Neural progenitor cell (in vitro differentiated cells): ENCODE results near the gene HMX2. TPM values are rescaled to one million over a fixed set of nuclear protein-coding genes. Genes with fewer than 3 reads are reported as not detected.

Source experiments
- DNase-seq: peaks from one replicate; pipeline ENCODE4 v3.0.0-alpha.2; 2016; ENCODE audit warnings: low spot score
- H2AFZ ChIP-seq: fragments of 200-600 bp; sonication (generic); replicated peaks from 2 replicates; pipeline ENCODE4 v1.6.1; 2016; ENCODE audit warnings: antibody characterized with exemption
- H3F3A ChIP-seq: fragments of 200-600 bp; sonication (generic); 2 replicates; pipeline ENCODE4 v1.6.1; 2016; ENCODE audit warnings: antibody characterized with exemption, low read depth
- H3K27ac ChIP-seq: fragments of 200-600 bp; sonication (generic); 2 replicates; pipeline ENCODE4 v1.5.1; 2016; ENCODE audit warnings: mild to moderate bottlenecking
- H3K27me3 ChIP-seq: fragments of 200-600 bp; sonication (generic); 2 replicates; pipeline ENCODE4 v1.6.1; 2016; ENCODE audit warnings: mild to moderate bottlenecking, moderate library complexity
- H3K36me3 ChIP-seq: fragments of 200-600 bp; sonication (generic); 2 replicates; pipeline ENCODE4 v1.5.1; 2016
- H3K4me1 ChIP-seq: fragments of 200-600 bp; sonication (generic); 2 replicates; pipeline ENCODE4 v1.6.1; 2016; ENCODE audit warnings: mixed run types
- H3K4me2 ChIP-seq: fragments of 200-600 bp; sonication (generic); 2 replicates; pipeline ENCODE4 v1.6.1; 2016
- H3K4me3 ChIP-seq: fragments of 200-600 bp; sonication (generic); 2 replicates; pipeline ENCODE4 v1.5.1; 2016
- H3K79me2 ChIP-seq: fragments of 200-600 bp; sonication (generic); 2 replicates; pipeline ENCODE4 v1.6.1; 2016; ENCODE audit warnings: low read depth
- H3K9ac ChIP-seq: fragments of 200-600 bp; sonication (generic); 2 replicates; pipeline ENCODE4 v1.6.1; 2016
- H3K9me3 ChIP-seq: fragments of 200-600 bp; sonication (generic); 2 replicates; pipeline ENCODE4 v1.5.1; 2016; ENCODE audit warnings: low read depth
- H4K20me1 ChIP-seq: fragments of 200-600 bp; sonication (generic); 2 replicates; pipeline ENCODE4 v1.6.1; 2016; ENCODE audit warnings: low read depth
- H3K27ac Mint-ChIP-seq: 3 replicates; pipeline ENCODE4 v1.8.0; 2021; ENCODE audit warnings: mixed read lengths
- H3K27me3 Mint-ChIP-seq: 2 replicates; pipeline ENCODE4 v1.8.0; 2022; ENCODE audit warnings: low read depth, mild to moderate bottlenecking, inconsistent platforms, moderate library complexity, mixed read lengths; ENCODE audit not compliant: insufficient read depth
- H3K36me3 Mint-ChIP-seq: 3 replicates; pipeline ENCODE4 v1.8.0; 2021; ENCODE audit warnings: mixed read lengths
- H3K4me1 Mint-ChIP-seq: 3 replicates; pipeline ENCODE4 v1.8.0; 2021; ENCODE audit warnings: mixed read lengths
- H3K4me3 Mint-ChIP-seq: 3 replicates; pipeline ENCODE4 v1.8.0; 2021; ENCODE audit warnings: mild to moderate bottlenecking, moderate library complexity, mixed read lengths
- H3K9me3 Mint-ChIP-seq: 3 replicates; pipeline ENCODE4 v1.8.0; 2020; ENCODE audit warnings: mixed read lengths
- EZH2 ChIP-seq: fragments of 200-600 bp; sonication (generic); IDR thresholded peaks from 2 replicates; pipeline ENCODE4 v1.6.1; 2017; ENCODE audit warnings: antibody characterized with exemption, mild to moderate bottlenecking, moderate library complexity
- EZH2phosphoT487 ChIP-seq: fragments of 200-600 bp; sonication (generic); IDR thresholded peaks from 2 replicates; pipeline ENCODE4 v1.6.1; 2017; ENCODE audit warnings: antibody characterized with exemption
- total RNA-seq: library from RNA; depleted of rRNA; stranded (reverse); fragments of >200 nt; gene quantifications from 2 replicates; pipeline ENCODE4 v1.2.3, GENCODE V29; 2015; ENCODE audit warnings: low replicate concordance
- TF ChIP-seq, protein P1 (sequence below): fragments of 200-600 bp; sonication (generic); IDR thresholded peaks from 2 replicates; pipeline ENCODE4 v1.5.1; 2017; ENCODE audit warnings: antibody characterized with exemption, mild to moderate bottlenecking

HMX2 gene
- total RNA-seq, 1 donor from 2014 or later = 0.21 TPM

DNA sequence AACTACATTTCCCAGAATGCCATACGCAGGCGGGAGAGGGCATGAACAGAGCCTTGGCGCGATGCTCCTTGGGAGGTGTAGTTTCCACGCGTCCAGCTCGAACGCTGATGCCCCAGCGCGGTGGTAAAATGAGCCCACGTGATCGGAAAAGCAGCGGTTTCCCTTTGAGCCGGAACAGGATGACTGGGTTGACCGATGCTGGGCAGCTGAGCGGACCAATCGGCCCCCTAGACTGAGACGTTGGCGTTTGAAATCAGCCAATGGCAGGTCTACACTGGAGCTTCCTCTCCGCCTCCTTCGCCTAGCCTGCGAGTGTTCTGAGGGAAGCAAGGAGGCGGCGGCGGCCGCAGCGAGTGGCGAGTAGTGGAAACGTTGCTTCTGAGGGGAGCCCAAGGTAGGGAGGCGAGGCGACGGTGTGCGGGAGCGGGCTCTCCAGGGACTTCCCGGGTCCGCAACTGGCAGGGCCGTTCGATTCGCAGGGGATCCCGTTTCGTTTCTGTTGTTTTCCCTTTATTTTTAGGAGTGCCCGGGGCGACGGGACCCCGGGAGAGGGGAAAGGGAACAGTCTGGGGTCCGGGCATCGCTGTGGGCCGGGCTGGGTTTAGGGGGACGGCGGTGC, 6.3 kb downstream of the HMX2 start, which contains the start of gene BUB3:
Gene BUB3 (plus strand): TSS at position 311 of the 619 bp plus-strand sequence. CDS start 516 bp downstream, outside the sequence.
- Histone ChIP-seq H3K79me2 (peaks cover 49% of the 10 kb centered on the region), H3K4me3 (peak within 1 kb of the TSS; percentile 88), H3K4me2 (peak within 1 kb of the TSS; percentile 90), H3K9ac (peak within 1 kb of the TSS; percentile 38), H2AFZ (peak within 1 kb of the TSS; percentile 21), H4K20me1 (peaks cover 67% of the 10 kb centered on the region), H3F3A (peaks cover 22% of the 10 kb centered on the region), H3K36me3 (peaks cover 29% of the 10 kb centered on the region), H3K4me1 (peaks cover 34% of the 10 kb centered on the region), H3K27me3 (peaks cover 46% of the 10 kb centered on the region), H3K9me3 (no peaks in the 10 kb centered on the region), H3K27ac (no peak within 1 kb of the TSS)
- peak; percentile 100 for DNase-seq
- H3K36me3 Mint-ChIP-seq = peaks cover 24% of the 10 kb centered on the region
- TF ChIP-seq, protein P1, sequence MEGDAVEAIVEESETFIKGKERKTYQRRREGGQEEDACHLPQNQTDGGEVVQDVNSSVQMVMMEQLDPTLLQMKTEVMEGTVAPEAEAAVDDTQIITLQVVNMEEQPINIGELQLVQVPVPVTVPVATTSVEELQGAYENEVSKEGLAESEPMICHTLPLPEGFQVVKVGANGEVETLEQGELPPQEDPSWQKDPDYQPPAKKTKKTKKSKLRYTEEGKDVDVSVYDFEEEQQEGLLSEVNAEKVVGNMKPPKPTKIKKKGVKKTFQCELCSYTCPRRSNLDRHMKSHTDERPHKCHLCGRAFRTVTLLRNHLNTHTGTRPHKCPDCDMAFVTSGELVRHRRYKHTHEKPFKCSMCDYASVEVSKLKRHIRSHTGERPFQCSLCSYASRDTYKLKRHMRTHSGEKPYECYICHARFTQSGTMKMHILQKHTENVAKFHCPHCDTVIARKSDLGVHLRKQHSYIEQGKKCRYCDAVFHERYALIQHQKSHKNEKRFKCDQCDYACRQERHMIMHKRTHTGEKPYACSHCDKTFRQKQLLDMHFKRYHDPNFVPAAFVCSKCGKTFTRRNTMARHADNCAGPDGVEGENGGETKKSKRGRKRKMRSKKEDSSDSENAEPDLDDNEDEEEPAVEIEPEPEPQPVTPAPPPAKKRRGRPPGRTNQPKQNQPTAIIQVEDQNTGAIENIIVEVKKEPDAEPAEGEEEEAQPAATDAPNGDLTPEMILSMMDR = no peak
- no peak for TF ChIP-seq EZH2phosphoT487
- no peak for TF ChIP-seq EZH2
- H3K4me1 Mint-ChIP-seq = peaks cover 49% of the 10 kb centered on the region
- H3K27me3 Mint-ChIP-seq = peaks cover 33% of the 10 kb centered on the region
- peak within 1 kb of the TSS; percentile 100 for H3K4me3 Mint-ChIP-seq
- no peaks in the 10 kb centered on the region for H3K9me3 Mint-ChIP-seq
- H3K27ac Mint-ChIP-seq = peak within 1 kb of the TSS; percentile 99

DNA sequence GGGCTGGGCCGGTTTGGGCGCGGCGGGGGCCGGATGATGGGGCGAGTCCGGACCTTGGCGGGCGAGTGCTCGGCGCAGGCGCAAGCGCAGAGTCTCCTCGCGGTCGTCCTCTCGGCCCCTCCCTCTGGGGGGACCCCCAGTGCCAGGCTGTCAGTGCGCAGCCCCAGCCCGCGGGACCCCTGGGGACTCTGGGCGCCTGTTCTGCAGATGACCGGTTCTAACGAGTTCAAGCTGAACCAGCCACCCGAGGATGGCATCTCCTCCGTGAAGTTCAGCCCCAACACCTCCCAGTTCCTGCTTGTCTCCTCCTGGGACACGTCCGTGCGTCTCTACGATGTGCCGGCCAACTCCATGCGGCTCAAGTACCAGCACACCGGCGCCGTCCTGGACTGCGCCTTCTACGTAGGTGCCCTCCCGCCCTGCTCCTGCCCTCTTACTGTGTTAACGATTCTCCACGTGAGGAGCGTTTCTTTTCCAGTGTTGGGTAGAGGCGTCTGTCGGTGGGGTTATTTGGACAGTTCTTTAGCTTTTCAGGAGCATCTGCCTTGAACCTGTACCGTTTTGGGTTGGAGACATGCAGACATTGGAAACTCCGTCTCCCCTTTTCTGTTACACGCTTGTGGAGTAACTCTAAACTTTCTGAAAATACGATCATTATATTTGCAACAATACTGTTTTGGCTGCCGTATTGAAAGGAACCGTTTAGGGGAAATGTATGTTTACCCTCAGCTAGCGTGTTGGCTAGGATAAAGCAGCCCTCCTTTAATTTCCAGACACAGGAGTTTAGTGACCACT, 7.0 kb downstream of the HMX2 start:
- Histone ChIP-seq H2AFZ (peak overlapping the region; percentile 21), H4K20me1 (peaks cover 71% of the 10 kb centered on the region), H3K4me3 (peak overlapping the region; percentile 88), H3K4me1 (peaks cover 31% of the 10 kb centered on the region), H3K9me3 (no peaks in the 10 kb centered on the region), H3K79me2 (peaks cover 56% of the 10 kb centered on the region), H3K27ac (no peak overlapping the region), H3K27me3 (peaks cover 38% of the 10 kb centered on the region), H3K4me2 (peak overlapping the region; percentile 90), H3F3A (peaks cover 22% of the 10 kb centered on the region), H3K36me3 (peaks cover 36% of the 10 kb centered on the region), H3K9ac (peak overlapping the region; percentile 38)
- H3K4me3 Mint-ChIP-seq = peak overlapping the region; percentile 100
- no peak overlapping the region for H3K27ac Mint-ChIP-seq
- peaks cover 24% of the 10 kb centered on the region for H3K36me3 Mint-ChIP-seq
- peaks cover 27% of the 10 kb centered on the region for H3K27me3 Mint-ChIP-seq
- TF ChIP-seq, protein P1 = no peak
- TF ChIP-seq EZH2 (peak; percentile 18), EZH2phosphoT487 (no peak)
- H3K4me1 Mint-ChIP-seq = peaks cover 47% of the 10 kb centered on the region
- DNase-seq = peak; percentile 81
- H3K9me3 Mint-ChIP-seq = no peaks in the 10 kb centered on the region

DNA sequence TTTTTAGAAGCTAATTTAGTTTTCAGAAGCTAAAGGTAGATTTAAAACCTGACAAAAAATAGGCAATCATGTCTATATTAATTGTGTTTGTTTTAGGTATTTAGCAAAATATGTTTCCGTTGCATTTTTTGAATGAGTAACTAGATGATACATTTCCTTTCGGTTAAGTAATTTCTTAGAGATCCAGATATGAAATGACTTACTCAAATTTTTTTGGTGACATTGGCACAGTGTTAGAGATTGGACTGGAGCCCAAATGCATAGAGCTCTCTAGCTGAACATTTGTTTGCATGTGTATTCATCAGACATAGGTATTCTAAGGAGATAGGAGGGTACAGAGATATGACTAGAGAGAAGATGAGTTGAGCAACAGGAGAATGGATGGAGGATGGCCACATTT, 8.1 kb downstream of the HMX2 start:
- Mint-ChIP-seq H3K36me3 (peaks cover 27% of the 10 kb centered on the region), H3K9me3 (no peaks in the 10 kb centered on the region), H3K27ac (no peak overlapping the region), H3K4me1 (peaks cover 43% of the 10 kb centered on the region), H3K27me3 (peaks cover 15% of the 10 kb centered on the region), H3K4me3 (peak overlapping the region; percentile 47)
- Histone ChIP-seq H3K4me1 (peaks cover 20% of the 10 kb centered on the region), H3K27ac (no peak overlapping the region), H2AFZ (no peak overlapping the region), H3K4me2 (peak overlapping the region; percentile 90), H3K9ac (no peak overlapping the region), H3K27me3 (peaks cover 27% of the 10 kb centered on the region), H3K36me3 (peaks cover 43% of the 10 kb centered on the region), H3K4me3 (peak overlapping the region; percentile 88), H3K79me2 (peaks cover 67% of the 10 kb centered on the region), H4K20me1 (peaks cover 76% of the 10 kb centered on the region), H3F3A (peaks cover 11% of the 10 kb centered on the region), H3K9me3 (no peaks in the 10 kb centered on the region)
- TF ChIP-seq, protein P1 = no peak
- TF ChIP-seq EZH2 (no peak), EZH2phosphoT487 (no peak)
- no peak for DNase-seq
